Rectal smooth muscle tissue (tissue), 1 donor: ENCODE results near the gene PHACTR1.

ENCODE experiments used
- H3K27ac ChIP-seq: one replicate; pipeline ENCODE4 v1.7.0; 2013; ENCODE audit warnings: low read depth, low read length, inconsistent platforms
- H3K27me3 ChIP-seq: one replicate; pipeline ENCODE4 v1.7.0; 2013; ENCODE audit warnings: low read length; ENCODE audit not compliant: control insufficient read depth, insufficient read depth
- H3K36me3 ChIP-seq: one replicate; pipeline ENCODE4 v1.7.0; 2013; ENCODE audit warnings: low read length; ENCODE audit not compliant: control insufficient read depth, insufficient read depth
- H3K4me1 ChIP-seq: one replicate; pipeline ENCODE4 v1.7.0; 2013; ENCODE audit warnings: low read length; ENCODE audit not compliant: control insufficient read depth, insufficient read depth
- H3K4me3 ChIP-seq: one replicate; pipeline ENCODE4 v1.7.0; 2013; ENCODE audit warnings: low read length
- H3K9ac ChIP-seq: one replicate; pipeline ENCODE4 v1.7.0; 2013; ENCODE audit warnings: low read length

The PHACTR1 gene

GRCh38 chr6:13216236-13217014, 499.9 kb downstream of the PHACTR1 start:
- Histone ChIP-seq H3K27me3 (no peaks in the 10 kb centered on the region), H3K36me3 (no peaks in the 10 kb centered on the region), H3K27ac (no peak overlapping the region)

DNA sequence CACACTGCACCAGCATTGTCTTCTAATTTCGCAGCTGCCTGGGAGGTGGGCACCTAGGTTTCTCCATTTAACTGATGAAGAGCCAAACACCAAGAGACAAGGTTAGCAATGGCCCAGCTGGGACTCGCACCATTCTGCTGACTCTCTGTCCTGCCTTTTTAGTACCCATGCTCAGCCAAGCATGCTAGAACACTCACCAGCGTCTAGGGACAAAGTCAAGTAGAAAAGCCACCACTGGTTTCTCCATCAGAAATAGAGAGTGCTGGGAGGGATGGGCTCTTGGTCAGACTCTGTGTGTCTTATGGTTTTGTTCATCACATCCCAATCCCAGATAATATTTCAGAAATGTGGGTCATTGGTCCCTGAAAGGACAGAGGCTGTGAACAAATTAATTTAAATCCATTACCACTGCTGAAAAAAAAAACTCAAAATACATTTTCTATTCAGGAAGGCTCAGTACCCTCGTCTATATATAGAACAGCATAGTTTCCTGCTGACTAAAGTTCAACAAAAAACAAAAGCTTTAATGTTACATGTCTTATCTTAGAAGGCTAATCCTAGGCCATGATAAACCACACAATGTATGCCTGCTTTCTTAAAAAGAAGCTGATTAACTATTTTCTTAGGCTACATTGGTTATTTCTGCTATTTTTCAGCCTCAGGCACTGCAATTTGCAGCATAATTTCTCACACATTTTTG, 500.8 kb downstream of the PHACTR1 start:
- no peaks in the 10 kb centered on the region for H3K36me3 ChIP-seq
- no peaks in the 10 kb centered on the region for H3K4me1 ChIP-seq
- no peaks in the 10 kb centered on the region for H3K27me3 ChIP-seq
- no peak overlapping the region for H3K9ac ChIP-seq
- H3K27ac ChIP-seq: no peak overlapping the region
- H3K4me3 ChIP-seq: no peak overlapping the region

More at GRCh38 chr6:13216236-13217014, 499.9 kb downstream of the PHACTR1 start:
- no peaks in the 10 kb centered on the region for H3K4me1 ChIP-seq
- no peak overlapping the region for H3K9ac ChIP-seq
- H3K4me3 ChIP-seq: no peak overlapping the region

GRCh38 chr6:13220266-13220665, 503.7 kb downstream of the PHACTR1 start:
- Histone ChIP-seq H3K27ac (no peak overlapping the region), H3K36me3 (no peaks in the 10 kb centered on the region)

DNA sequence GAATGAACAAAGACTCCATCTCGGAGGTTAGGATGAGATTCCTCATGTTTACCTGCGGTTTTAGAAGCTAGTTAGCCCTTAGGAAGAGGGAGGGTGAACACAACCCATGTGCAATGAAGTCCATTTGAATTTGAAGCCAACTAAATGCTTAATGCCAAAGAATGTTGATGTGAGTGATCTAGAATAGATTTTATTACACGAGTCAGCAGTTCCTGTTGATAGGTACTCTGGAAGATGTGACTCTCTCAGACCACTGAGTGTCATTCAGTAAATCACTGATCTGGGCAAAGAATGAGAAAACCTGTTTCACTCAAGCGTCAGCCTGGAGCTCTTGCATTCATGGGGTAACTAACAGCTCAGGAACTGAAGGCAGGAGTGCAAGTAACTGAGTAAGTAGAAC, 505.5 kb downstream of the PHACTR1 start:
- H3K27me3 ChIP-seq: no peaks in the 10 kb centered on the region
- H3K9ac ChIP-seq: no peak overlapping the region
- H3K36me3 ChIP-seq: no peaks in the 10 kb centered on the region
- H3K4me3 ChIP-seq: no peak overlapping the region
- H3K27ac ChIP-seq: no peak overlapping the region
- no peaks in the 10 kb centered on the region for H3K4me1 ChIP-seq

More at GRCh38 chr6:13220266-13220665, 503.7 kb downstream of the PHACTR1 start:
- Histone ChIP-seq H3K4me1 (no peaks in the 10 kb centered on the region), H3K4me3 (no peak overlapping the region), H3K27me3 (no peaks in the 10 kb centered on the region), H3K9ac (no peak overlapping the region)

DNA sequence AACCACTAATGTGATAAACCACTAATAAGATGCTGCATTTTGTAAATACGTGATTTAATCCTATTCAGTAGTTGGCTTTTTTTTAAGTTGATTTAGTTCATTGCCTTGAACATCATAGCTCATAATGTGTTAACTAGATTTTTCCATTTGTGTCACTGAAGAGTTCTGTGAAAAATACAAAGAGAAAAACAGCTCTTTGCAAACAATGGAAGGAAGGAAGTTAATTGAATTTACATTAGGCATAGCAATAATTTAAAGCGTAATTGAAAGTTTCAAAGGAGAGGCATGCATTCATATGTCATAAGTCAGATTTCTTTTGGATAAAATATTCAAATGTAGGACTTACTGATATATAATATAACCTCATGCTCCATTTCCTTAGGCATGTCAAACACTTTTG, 509.5 kb downstream of the PHACTR1 start:
- Histone ChIP-seq H3K4me3 (no peak overlapping the region), H3K27me3 (no peaks in the 10 kb centered on the region), H3K9ac (no peak overlapping the region), H3K27ac (no peak overlapping the region), H3K36me3 (no peaks in the 10 kb centered on the region), H3K4me1 (no peaks in the 10 kb centered on the region)

GRCh38 chr6:13228264-13229204, 512.0 kb downstream of the PHACTR1 start:
- no peaks in the 10 kb centered on the region for H3K4me1 ChIP-seq
- no peak overlapping the region for H3K4me3 ChIP-seq
- H3K36me3 ChIP-seq: no peaks in the 10 kb centered on the region
- H3K9ac ChIP-seq: no peak overlapping the region
- H3K27me3 ChIP-seq: no peaks in the 10 kb centered on the region
- H3K27ac ChIP-seq: no peak overlapping the region

DNA sequence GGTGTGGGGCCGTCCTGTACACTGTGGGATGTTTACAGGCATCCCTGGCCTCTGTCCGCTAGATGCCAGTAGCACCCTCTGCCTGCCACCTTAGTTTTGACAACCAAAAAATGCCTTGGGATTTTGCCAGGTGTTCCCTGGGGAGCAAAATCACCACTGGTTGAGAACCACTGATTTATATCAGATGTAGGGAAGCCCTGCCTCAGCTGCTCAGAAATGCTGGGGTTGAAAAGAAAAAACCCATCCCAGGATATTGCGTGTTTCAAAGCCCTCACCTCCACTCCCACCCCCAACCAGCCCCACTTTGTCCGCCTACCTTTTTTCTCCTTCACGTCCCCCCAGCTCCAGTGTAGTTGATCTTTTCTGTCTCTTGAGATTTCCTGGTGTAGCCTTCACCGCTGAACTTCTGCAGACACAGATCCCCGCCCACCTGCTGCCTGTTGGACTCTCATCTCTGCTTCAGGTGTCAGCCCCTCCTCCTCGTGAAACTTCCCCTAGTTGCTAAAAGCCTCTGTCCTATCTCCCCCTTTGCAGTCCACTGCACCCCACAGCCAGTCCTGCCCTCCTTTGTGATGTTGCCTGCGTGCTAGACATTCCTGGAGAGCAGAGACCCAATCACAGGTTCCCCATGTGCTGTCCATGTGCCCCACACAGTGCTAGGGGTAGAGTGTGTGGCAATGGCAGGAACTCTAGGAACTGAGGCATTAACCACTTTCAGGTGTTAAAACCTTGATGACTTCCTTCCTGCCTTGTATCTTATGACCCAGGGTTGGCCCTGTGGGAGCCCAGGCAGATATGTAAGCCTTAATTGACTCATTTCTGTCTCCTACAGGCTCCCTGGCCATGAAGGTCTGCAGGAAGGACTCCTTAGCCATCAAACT, 512.9 kb downstream of the PHACTR1 start:
- Histone ChIP-seq H3K4me1 (no peaks in the 10 kb centered on the region), H3K36me3 (no peaks in the 10 kb centered on the region), H3K27ac (no peak overlapping the region), H3K9ac (no peak overlapping the region), H3K27me3 (no peaks in the 10 kb centered on the region), H3K4me3 (no peak overlapping the region)

DNA sequence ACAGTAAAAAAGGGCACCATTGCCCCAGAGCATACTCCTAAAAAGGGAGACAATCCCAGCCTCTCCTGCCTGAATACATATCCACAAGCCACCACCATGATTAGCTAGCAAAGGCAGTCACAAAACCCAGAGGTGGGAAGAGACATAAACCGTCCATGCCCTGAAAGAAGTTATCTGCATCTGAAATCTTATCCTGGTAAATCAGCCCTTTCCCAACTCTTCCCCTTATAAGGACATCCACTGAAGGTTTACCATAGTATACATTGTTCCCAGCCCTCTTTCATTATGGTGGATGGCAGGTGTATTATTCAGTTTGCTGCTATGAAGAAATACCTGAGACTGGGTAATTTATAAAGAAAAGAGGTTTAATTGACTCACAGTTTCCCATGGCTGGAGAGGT, 516.5 kb downstream of the PHACTR1 start:
- H3K27me3 ChIP-seq: no peaks in the 10 kb centered on the region
- H3K27ac ChIP-seq: no peak overlapping the region
- no peaks in the 10 kb centered on the region for H3K4me1 ChIP-seq
- H3K9ac ChIP-seq: no peak overlapping the region
- no peak overlapping the region for H3K4me3 ChIP-seq
- H3K36me3 ChIP-seq: no peaks in the 10 kb centered on the region

DNA sequence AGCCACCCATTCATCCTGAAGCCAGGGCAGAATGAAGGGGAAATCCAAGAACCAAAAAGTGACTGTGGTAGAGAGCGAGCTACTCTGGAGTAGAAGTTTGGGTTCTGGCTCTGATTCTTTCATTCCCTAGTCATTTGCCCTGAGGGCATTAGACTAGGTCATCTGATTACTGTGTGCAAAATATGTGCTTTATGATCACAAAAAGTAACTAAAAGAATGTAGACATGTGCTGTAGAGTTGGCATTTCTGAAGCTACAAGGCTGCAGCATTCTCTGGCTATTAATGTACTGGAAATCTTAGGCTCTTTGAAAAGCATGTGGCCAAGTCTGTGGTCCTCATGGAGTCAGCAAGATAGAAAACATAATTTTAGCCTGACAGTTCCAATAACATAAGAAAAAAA, 517.6 kb downstream of the PHACTR1 start:
- no peaks in the 10 kb centered on the region for H3K36me3 ChIP-seq
- no peak overlapping the region for H3K4me3 ChIP-seq
- no peaks in the 10 kb centered on the region for H3K27me3 ChIP-seq
- no peak overlapping the region for H3K9ac ChIP-seq
- H3K4me1 ChIP-seq: no peaks in the 10 kb centered on the region
- H3K27ac ChIP-seq: no peak overlapping the region

DNA sequence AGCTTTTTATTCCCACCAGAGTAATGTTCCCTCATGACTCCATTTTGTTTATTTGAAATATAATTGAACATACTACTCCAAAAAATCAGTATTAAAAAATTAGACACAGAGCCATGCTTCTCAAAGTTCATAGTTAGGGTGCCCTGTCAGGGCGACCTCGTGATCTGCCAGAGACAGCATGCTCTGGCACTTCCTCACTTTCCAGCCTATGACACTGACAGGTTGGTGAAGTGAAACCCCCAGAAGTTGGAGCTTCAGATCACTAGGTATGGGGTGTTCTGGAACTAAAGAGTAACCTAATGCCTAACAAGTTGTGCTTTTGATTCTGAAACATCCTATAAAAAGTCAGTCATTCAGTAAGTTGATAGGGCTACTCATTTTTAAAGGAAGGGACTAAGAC, 518.8 kb downstream of the PHACTR1 start:
- Histone ChIP-seq H3K36me3 (no peaks in the 10 kb centered on the region), H3K9ac (no peak overlapping the region), H3K27me3 (no peaks in the 10 kb centered on the region), H3K27ac (no peak overlapping the region), H3K4me1 (no peaks in the 10 kb centered on the region), H3K4me3 (no peak overlapping the region)

DNA sequence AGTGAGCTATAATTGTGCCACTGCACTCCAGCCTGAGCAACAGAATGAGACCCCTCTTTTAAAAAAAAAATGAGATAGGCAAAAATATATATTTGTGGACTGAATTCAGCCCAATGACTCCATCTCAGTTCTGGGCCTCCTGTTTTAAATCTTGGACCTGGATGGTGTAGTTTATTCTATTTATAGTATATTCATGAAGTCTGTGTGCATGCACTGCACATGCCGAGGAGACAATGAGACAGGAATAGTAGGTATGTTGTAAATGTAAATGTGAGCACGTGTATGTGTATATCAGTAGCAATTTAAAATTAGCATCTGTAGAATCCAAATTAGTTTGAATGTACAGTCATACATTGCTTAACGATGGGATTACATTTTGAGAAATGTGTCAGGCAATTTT, 520.8 kb downstream of the PHACTR1 start:
- Histone ChIP-seq H3K27ac (no peak overlapping the region), H3K9ac (no peak overlapping the region), H3K36me3 (no peaks in the 10 kb centered on the region), H3K27me3 (no peaks in the 10 kb centered on the region), H3K4me3 (no peak overlapping the region), H3K4me1 (no peaks in the 10 kb centered on the region)
